Measurements from ENCODE around the gene CNTN1.

CNTN1 gene

GRCh38 chr12:41013881-41014642, 321.8 kb downstream of the CNTN1 start:
- Histone ChIP-seq H3K4me1 (ENCODE audit: control extremely low read depth in 1 of 4, control insufficient read depth in 4 of 4, insufficient read depth in 4 of 4, low read length in 3 of 4) (no peaks in the 10 kb centered on the region), H3K27ac (ENCODE audit: insufficient read depth in 1 of 2, low read depth in 1 of 2, low read length in 2 of 2, poor library complexity in 1 of 2, severe bottlenecking in 2 of 2) (no peak overlapping the region), H3K36me3 (ENCODE audit: control insufficient read depth in 4 of 4, insufficient read depth in 4 of 4, low read length in 3 of 4) (no peaks in the 10 kb centered on the region), H3K27me3 (replicated peaks in 2 of 5; ENCODE audit: control insufficient read depth in 4 of 5, insufficient read depth in 5 of 5, low read length in 4 of 5) (no peaks in the 10 kb centered on the region), H3K4me3 (ENCODE audit: control insufficient read depth in 1 of 7, extremely low read depth in 1 of 7, insufficient read depth in 4 of 7, low read depth in 2 of 7, low read length in 6 of 7) (no peak overlapping the region), H3K9me3 (ENCODE audit: control extremely low read depth in 1 of 5, control insufficient read depth in 4 of 5, insufficient read depth in 2 of 5, low read depth in 1 of 5, low read length in 4 of 5) (peaks cover 0 to 20% (median 12%) of the 10 kb centered on the region in 5 experiments)
- no peak for DNase-seq
- WGBS (ENCODE audit: insufficient coverage): no CpG with 5 or more reads among the region's 1 CpG
- POLR2A ChIA-PET: no interaction called here
- CTCF ChIA-PET: no interaction called here

DNA sequence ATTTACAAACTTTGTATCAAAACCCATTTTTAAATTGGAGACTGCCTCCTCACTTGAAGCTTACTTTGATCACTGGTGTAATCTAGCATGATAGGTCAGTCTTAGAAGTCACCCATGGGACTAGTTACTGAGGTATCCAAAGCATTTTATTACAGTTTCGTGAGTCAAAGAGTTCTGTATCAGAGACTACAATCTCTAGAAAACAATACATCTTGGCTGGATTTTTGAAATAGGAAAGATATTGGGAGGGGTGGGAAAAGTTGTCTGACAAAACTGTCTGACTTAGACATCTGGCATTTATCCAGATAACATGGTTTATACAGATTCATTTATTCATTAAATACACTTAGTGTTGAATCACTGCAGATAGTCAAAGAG, 322.4 kb downstream of the CNTN1 start:
- no peaks in the 10 kb centered on the region for H3K36me3 ChIP-seq (ENCODE audit: control insufficient read depth in 4 of 4, insufficient read depth in 4 of 4, low read length in 3 of 4)
- POLR2A ChIA-PET: no interaction called here
- no CpG with 5 or more reads among the region's 1 CpG for WGBS (ENCODE audit: insufficient coverage)
- DNase-seq: no peak
- no peak overlapping the region for H3K27ac ChIP-seq (ENCODE audit: insufficient read depth in 1 of 2, low read depth in 1 of 2, low read length in 2 of 2, poor library complexity in 1 of 2, severe bottlenecking in 2 of 2)
- no peak overlapping the region for H3K4me3 ChIP-seq (ENCODE audit: control insufficient read depth in 1 of 7, extremely low read depth in 1 of 7, insufficient read depth in 4 of 7, low read depth in 2 of 7, low read length in 6 of 7)
- H3K27me3 ChIP-seq (replicated peaks in 2 of 5; ENCODE audit: control insufficient read depth in 4 of 5, insufficient read depth in 5 of 5, low read length in 4 of 5): no peaks in the 10 kb centered on the region
- no peaks in the 10 kb centered on the region for H3K4me1 ChIP-seq (ENCODE audit: control extremely low read depth in 1 of 4, control insufficient read depth in 4 of 4, insufficient read depth in 4 of 4, low read length in 3 of 4)
- H3K9me3 ChIP-seq (ENCODE audit: control extremely low read depth in 1 of 5, control insufficient read depth in 4 of 5, insufficient read depth in 2 of 5, low read depth in 1 of 5, low read length in 4 of 5): peaks cover 0 to 19% (median 8%) of the 10 kb centered on the region in 5 experiments
- CTCF ChIA-PET: no interaction called here

DNA sequence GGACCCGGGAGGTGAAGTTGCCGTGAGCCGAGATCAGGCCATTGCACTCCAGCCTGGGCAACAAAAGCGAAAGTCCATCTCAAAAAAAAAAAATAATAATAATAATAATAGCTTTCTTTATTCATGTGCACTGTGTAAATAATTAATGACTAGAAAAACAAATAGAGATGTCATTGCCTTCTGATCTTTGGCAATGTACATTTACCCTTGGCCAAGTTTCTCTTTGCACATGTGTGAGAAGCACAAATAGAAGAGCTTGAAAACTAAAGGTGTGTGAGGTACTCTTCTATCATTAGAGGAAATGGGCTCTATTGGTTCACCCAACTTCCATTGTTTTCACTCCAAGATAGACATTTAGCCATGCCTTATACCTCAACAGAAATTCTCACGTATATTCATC, 325.8 kb downstream of the CNTN1 start:
- no peaks in the 10 kb centered on the region for H3K36me3 ChIP-seq (ENCODE audit: control insufficient read depth in 4 of 4, insufficient read depth in 4 of 4, low read length in 3 of 4)
- no peaks in the 10 kb centered on the region for H3K27me3 ChIP-seq (replicated peaks in 2 of 5; ENCODE audit: control insufficient read depth in 4 of 5, insufficient read depth in 5 of 5, low read length in 4 of 5)
- H3K4me1 ChIP-seq (ENCODE audit: control extremely low read depth in 1 of 4, control insufficient read depth in 4 of 4, insufficient read depth in 4 of 4, low read length in 3 of 4): no peaks in the 10 kb centered on the region
- no peak overlapping the region for H3K27ac ChIP-seq (ENCODE audit: insufficient read depth in 1 of 2, low read depth in 1 of 2, low read length in 2 of 2, poor library complexity in 1 of 2, severe bottlenecking in 2 of 2)
- ChIA-PET CTCF (no interaction called here), POLR2A (no interaction called here)
- no peak overlapping the region for H3K4me3 ChIP-seq (ENCODE audit: control insufficient read depth in 1 of 7, extremely low read depth in 1 of 7, insufficient read depth in 4 of 7, low read depth in 2 of 7, low read length in 6 of 7)
- DNase-seq: no peak
- no CpG with 5 or more reads among the region's 5 CpGs for WGBS (ENCODE audit: insufficient coverage)
- no peaks in the 10 kb centered on the region for H3K9me3 ChIP-seq (ENCODE audit: control extremely low read depth in 1 of 5, control insufficient read depth in 4 of 5, insufficient read depth in 2 of 5, low read depth in 1 of 5, low read length in 4 of 5)

DNA sequence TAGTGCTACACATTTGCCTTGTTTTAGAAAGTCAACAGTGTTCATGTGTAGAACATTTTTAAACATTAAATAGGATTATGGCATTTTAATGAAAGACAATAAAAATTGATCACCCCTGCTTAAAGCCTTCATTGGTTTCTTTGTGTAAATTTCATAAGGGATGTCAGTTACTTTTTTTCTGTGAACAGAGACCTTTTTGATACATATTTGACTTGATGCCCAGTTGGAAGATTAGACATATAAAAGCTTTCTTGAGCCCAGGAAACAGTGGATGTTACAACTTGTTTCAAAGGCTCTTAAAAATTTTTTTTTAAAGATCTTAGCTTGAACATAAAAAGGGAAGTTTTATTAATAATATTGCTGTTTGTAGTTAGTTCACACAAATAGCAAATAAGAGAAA, 327.2 kb downstream of the CNTN1 start:
- H3K27me3 ChIP-seq (replicated peaks in 2 of 5; ENCODE audit: control insufficient read depth in 4 of 5, insufficient read depth in 5 of 5, low read length in 4 of 5): no peaks in the 10 kb centered on the region
- no peaks in the 10 kb centered on the region for H3K36me3 ChIP-seq (ENCODE audit: control insufficient read depth in 4 of 4, insufficient read depth in 4 of 4, low read length in 3 of 4)
- no peaks in the 10 kb centered on the region for H3K9me3 ChIP-seq (ENCODE audit: control extremely low read depth in 1 of 5, control insufficient read depth in 4 of 5, insufficient read depth in 2 of 5, low read depth in 1 of 5, low read length in 4 of 5)
- no peak for DNase-seq
- no peak overlapping the region for H3K4me3 ChIP-seq (ENCODE audit: control insufficient read depth in 1 of 7, extremely low read depth in 1 of 7, insufficient read depth in 4 of 7, low read depth in 2 of 7, low read length in 6 of 7)
- H3K4me1 ChIP-seq (ENCODE audit: control extremely low read depth in 1 of 4, control insufficient read depth in 4 of 4, insufficient read depth in 4 of 4, low read length in 3 of 4): no peaks in the 10 kb centered on the region
- POLR2A ChIA-PET: no interaction called here
- H3K27ac ChIP-seq (ENCODE audit: insufficient read depth in 1 of 2, low read depth in 1 of 2, low read length in 2 of 2, poor library complexity in 1 of 2, severe bottlenecking in 2 of 2): no peak overlapping the region
- CTCF ChIA-PET: no interaction called here

GRCh38 chr12:41023836-41024235, 331.6 kb downstream of the CNTN1 start:
- no peak overlapping the region for H3K27ac ChIP-seq (ENCODE audit: insufficient read depth in 1 of 2, low read depth in 1 of 2, low read length in 2 of 2, poor library complexity in 1 of 2, severe bottlenecking in 2 of 2)
- no peak for DNase-seq
- H3K9me3 ChIP-seq (ENCODE audit: control extremely low read depth in 1 of 5, control insufficient read depth in 4 of 5, insufficient read depth in 2 of 5, low read depth in 1 of 5, low read length in 4 of 5): no peaks in the 10 kb centered on the region
- POLR2A ChIA-PET: no interaction called here
- WGBS (ENCODE audit: insufficient coverage): 67% methylated on average over 1 of the region's 1 CpG
- H3K27me3 ChIP-seq (replicated peaks in 2 of 5; ENCODE audit: control insufficient read depth in 4 of 5, insufficient read depth in 5 of 5, low read length in 4 of 5): no peaks in the 10 kb centered on the region
- no peaks in the 10 kb centered on the region for H3K4me1 ChIP-seq (ENCODE audit: control extremely low read depth in 1 of 4, control insufficient read depth in 4 of 4, insufficient read depth in 4 of 4, low read length in 3 of 4)
- H3K36me3 ChIP-seq (ENCODE audit: control insufficient read depth in 4 of 4, insufficient read depth in 4 of 4, low read length in 3 of 4): no peaks in the 10 kb centered on the region
- CTCF ChIA-PET: no interaction called here
- no peak overlapping the region for H3K4me3 ChIP-seq (ENCODE audit: control insufficient read depth in 1 of 7, extremely low read depth in 1 of 7, insufficient read depth in 4 of 7, low read depth in 2 of 7, low read length in 6 of 7)

DNA sequence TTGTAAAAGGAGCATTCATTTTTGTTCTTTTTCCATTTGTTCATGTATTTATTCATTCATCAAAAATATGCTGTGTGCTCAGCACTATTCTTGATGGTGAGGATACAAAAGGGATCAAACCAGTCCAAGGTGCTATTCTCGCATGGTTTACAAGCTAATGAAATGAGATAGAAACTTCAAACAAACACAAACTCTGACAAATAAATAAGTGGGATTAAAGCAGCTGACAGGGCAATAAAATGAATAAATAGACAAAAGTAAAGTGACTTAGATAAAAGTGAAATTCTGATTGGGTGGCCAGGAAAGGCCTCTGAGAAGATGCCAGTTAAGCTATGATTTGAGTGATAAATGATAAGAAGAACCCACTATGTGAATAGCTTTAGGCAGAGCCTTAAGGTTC, 333.9 kb downstream of the CNTN1 start:
- H3K4me1 ChIP-seq (ENCODE audit: control extremely low read depth in 1 of 4, control insufficient read depth in 4 of 4, insufficient read depth in 4 of 4, low read length in 3 of 4): no peaks in the 10 kb centered on the region
- H3K27me3 ChIP-seq (replicated peaks in 2 of 5; ENCODE audit: control insufficient read depth in 4 of 5, insufficient read depth in 5 of 5, low read length in 4 of 5): no peaks in the 10 kb centered on the region
- whole genome bisulfite sequencing (ENCODE audit: insufficient coverage): no CpG with 5 or more reads among the region's 1 CpG
- POLR2A ChIA-PET: no interaction called here
- H3K36me3 ChIP-seq (ENCODE audit: control insufficient read depth in 4 of 4, insufficient read depth in 4 of 4, low read length in 3 of 4): no peaks in the 10 kb centered on the region
- no peaks in the 10 kb centered on the region for H3K9me3 ChIP-seq (ENCODE audit: control extremely low read depth in 1 of 5, control insufficient read depth in 4 of 5, insufficient read depth in 2 of 5, low read depth in 1 of 5, low read length in 4 of 5)
- H3K27ac ChIP-seq (ENCODE audit: insufficient read depth in 1 of 2, low read depth in 1 of 2, low read length in 2 of 2, poor library complexity in 1 of 2, severe bottlenecking in 2 of 2): no peak overlapping the region
- CTCF ChIA-PET: no interaction called here
- no peak for DNase-seq
- no peak overlapping the region for H3K4me3 ChIP-seq (ENCODE audit: control insufficient read depth in 1 of 7, extremely low read depth in 1 of 7, insufficient read depth in 4 of 7, low read depth in 2 of 7, low read length in 6 of 7)

DNA sequence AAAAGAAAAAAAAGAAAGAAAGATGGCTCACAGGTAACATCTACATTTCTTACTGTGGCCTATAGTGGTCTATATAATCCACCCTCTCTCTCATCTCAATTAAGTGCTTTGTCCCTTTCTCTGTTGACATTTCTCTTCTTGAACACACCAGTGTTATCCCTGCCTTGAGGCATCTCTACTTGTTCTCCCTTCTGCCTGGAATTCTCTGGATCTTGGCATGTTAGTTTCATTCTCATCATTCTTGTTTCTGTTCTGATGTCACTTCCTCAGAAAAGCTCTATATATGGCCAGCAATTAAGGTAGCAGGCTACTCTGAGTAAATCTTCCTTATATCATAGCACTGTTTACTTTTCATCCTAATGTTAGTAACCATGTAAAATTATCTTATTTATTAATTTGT, 340.1 kb downstream of the CNTN1 start:
- ChIA-PET POLR2A (no interaction called here), CTCF (no interaction called here)
- Histone ChIP-seq H3K4me3 (ENCODE audit: control insufficient read depth in 1 of 7, extremely low read depth in 1 of 7, insufficient read depth in 4 of 7, low read depth in 2 of 7, low read length in 6 of 7) (no peak overlapping the region), H3K4me1 (ENCODE audit: control extremely low read depth in 1 of 4, control insufficient read depth in 4 of 4, insufficient read depth in 4 of 4, low read length in 3 of 4) (no peaks in the 10 kb centered on the region), H3K9me3 (ENCODE audit: control extremely low read depth in 1 of 5, control insufficient read depth in 4 of 5, insufficient read depth in 2 of 5, low read depth in 1 of 5, low read length in 4 of 5) (no peaks in the 10 kb centered on the region), H3K27me3 (replicated peaks in 2 of 5; ENCODE audit: control insufficient read depth in 4 of 5, insufficient read depth in 5 of 5, low read length in 4 of 5) (no peaks in the 10 kb centered on the region), H3K27ac (ENCODE audit: insufficient read depth in 1 of 2, low read depth in 1 of 2, low read length in 2 of 2, poor library complexity in 1 of 2, severe bottlenecking in 2 of 2) (no peak overlapping the region), H3K36me3 (ENCODE audit: control insufficient read depth in 4 of 4, insufficient read depth in 4 of 4, low read length in 3 of 4) (no peaks in the 10 kb centered on the region)
- DNase-seq: no peak

Data from common myeloid progenitor, CD34-positive (primary cell).